ENCODE data around the gene GABARAPL2. TPM values are rescaled to one million over a fixed set of nuclear protein-coding genes. Genes with fewer than 3 reads are reported as not detected.
"Not testable (repeated sequence)": the region's sequence is repeated elsewhere in the genome, so short reads cannot be mapped to it uniquely, and the experiment has no call there.

Gene GABARAPL2
- total and polyA plus RNA-seq, 2 experiments from 2014 or later, result 47.8 to 130 TPM

GRCh38 chr16:75590920-75591843, 25.0 kb downstream of the GABARAPL2 start:
- Histone ChIP-seq H3K79me2 (replicated peaks; ENCODE audit: insufficient read depth) (no peaks in the 10 kb centered on the region), H2AFZ (no peak overlapping the region), H3K9me2 (ENCODE audit: insufficient read depth) (no peaks in the 10 kb centered on the region), H3K4me1 (ENCODE audit: insufficient read depth) (peaks cover 33% of the 10 kb centered on the region), H3K4me3 (no peak overlapping the region), H3K27ac (ENCODE audit: low read depth) (peak overlapping the region; percentile 71), H4K20me1 (replicated peaks; ENCODE audit: insufficient read depth) (no peaks in the 10 kb centered on the region), H3K4me2 (0 out of 2 replicates have a peak overlapping the region, but pooled peaks have one; percentile 17), H3K36me3 (ENCODE audit: insufficient read depth) (no peaks in the 10 kb centered on the region), H3F3A (replicated peaks; ENCODE audit: low read depth) (no peaks in the 10 kb centered on the region), H3K27me3 (ENCODE audit: insufficient read depth) (no peaks in the 10 kb centered on the region)
- Mint-ChIP-seq H3K27ac (peak overlapping the region; percentile 92), H3K9me3 (no peaks in the 10 kb centered on the region), H3K27me3 (ENCODE audit: insufficient read depth, low read depth, poor library complexity) (peaks cover 7% of the 10 kb centered on the region), H3K4me1 (peaks cover 52% of the 10 kb centered on the region), H3K4me3 (no peak overlapping the region), H3K36me3 (ENCODE audit: low read depth) (peaks cover 6% of the 10 kb centered on the region; the same call in 1 of the 3 replicates)
- ATAC-seq, result no peak
- peak; percentile 45 for DNase-seq (ENCODE audit: low spot score)
- TF ChIP-seq ZNF114 (CRISPR knock-in tag; IDR thresholded peaks at IDR 0.05) (no peak), STAT1 (IDR thresholded peaks at IDR 0.05; ENCODE audit: unreplicated experiment) (no peak), CTCF (conservative IDR thresholded peaks at IDR 0.05; ENCODE audit: low read depth in 2 of 2) (peak in 1 of 2 experiments; percentile 33; a peak in 2 of 4 replicates)

GRCh38 chr16:75591927-75592326, 25.7 kb downstream of the GABARAPL2 start:
- not testable (repeated sequence) for H3K9me2 ChIP-seq (ENCODE audit: insufficient read depth); H3K4me3 Mint-ChIP-seq; H3K27me3 Mint-ChIP-seq (ENCODE audit: insufficient read depth, low read depth, poor library complexity); H3K27me3 ChIP-seq (ENCODE audit: insufficient read depth); H3K36me3 ChIP-seq (ENCODE audit: insufficient read depth); H3K36me3 Mint-ChIP-seq (ENCODE audit: low read depth); H3K4me2 ChIP-seq; H3K27ac ChIP-seq (ENCODE audit: low read depth); H3F3A ChIP-seq (replicated peaks; ENCODE audit: low read depth); H3K4me3 ChIP-seq; H3K79me2 ChIP-seq (replicated peaks; ENCODE audit: insufficient read depth); H3K9me3 Mint-ChIP-seq; H3K27ac Mint-ChIP-seq; H4K20me1 ChIP-seq (replicated peaks; ENCODE audit: insufficient read depth); DNase-seq (ENCODE audit: low spot score); H2AFZ ChIP-seq; ATAC-seq
- peaks cover 52% of the 10 kb centered on the region for H3K4me1 Mint-ChIP-seq
- peaks cover 33% of the 10 kb centered on the region for H3K4me1 ChIP-seq (ENCODE audit: insufficient read depth)

- Histone ChIP-seq H3K27ac (ENCODE audit: low read depth) (no peak overlapping the region), H3K4me1 (ENCODE audit: insufficient read depth) (peaks cover 33% of the 10 kb centered on the region), H3F3A (replicated peaks; ENCODE audit: low read depth) (no peaks in the 10 kb centered on the region), H3K79me2 (replicated peaks; ENCODE audit: insufficient read depth) (no peaks in the 10 kb centered on the region), H3K4me2 (peak overlapping the region; percentile 50), H3K36me3 (ENCODE audit: insufficient read depth) (no peaks in the 10 kb centered on the region), H3K4me3 (no peak overlapping the region), H3K27me3 (ENCODE audit: insufficient read depth) (no peaks in the 10 kb centered on the region), H4K20me1 (replicated peaks; ENCODE audit: insufficient read depth) (no peaks in the 10 kb centered on the region), H2AFZ (no peak overlapping the region), H3K9me2 (ENCODE audit: insufficient read depth) (no peaks in the 10 kb centered on the region)
- Mint-ChIP-seq H3K4me1 (peaks cover 52% of the 10 kb centered on the region), H3K36me3 (ENCODE audit: low read depth) (peaks cover 23% of the 10 kb centered on the region), H3K27me3 (ENCODE audit: insufficient read depth, low read depth, poor library complexity) (peaks cover 11% of the 10 kb centered on the region), H3K27ac (peak overlapping the region; percentile 71; the same call in 1 of the 2 replicates), H3K9me3 (peaks cover 7% of the 10 kb centered on the region; the same call in 2 of the 3 replicates), H3K4me3 (peak overlapping the region; percentile 19; the same call in 1 of the 3 replicates)
- ATAC-seq, result no peak
- DNase-seq (ENCODE audit: low spot score), result no peak
- TF ChIP-seq ZNF114 (CRISPR knock-in tag; IDR thresholded peaks at IDR 0.05), result no peak
- no peak for TF ChIP-seq CREB1 (CRISPR knock-in tag; IDR thresholded peaks at IDR 0.05; ENCODE audit: low read depth)
- TF ChIP-seq POLR2AphosphoS5 (IDR thresholded peaks at IDR 0.05; ENCODE audit: low read depth), result no peak
- TF ChIP-seq ZNF462 (CRISPR knock-in tag; IDR thresholded peaks at IDR 0.05), result no peak
- no peak for TF ChIP-seq NANOG (IDR thresholded peaks at IDR 0.05; ENCODE audit: borderline replicate concordance)
These were observed 27.1 kb downstream of the GABARAPL2 start for GRCh38 chr16:75593308-75593707.
